ENCODE measurements around the gene NXPH4. TPM values are rescaled to one million over a fixed set of nuclear protein-coding genes. Genes with fewer than 3 reads are reported as not detected.

NXPH4 gene
- total RNA-seq, 2 experiments from 2014 or later: 5.3 to 10.5 TPM

DNA sequence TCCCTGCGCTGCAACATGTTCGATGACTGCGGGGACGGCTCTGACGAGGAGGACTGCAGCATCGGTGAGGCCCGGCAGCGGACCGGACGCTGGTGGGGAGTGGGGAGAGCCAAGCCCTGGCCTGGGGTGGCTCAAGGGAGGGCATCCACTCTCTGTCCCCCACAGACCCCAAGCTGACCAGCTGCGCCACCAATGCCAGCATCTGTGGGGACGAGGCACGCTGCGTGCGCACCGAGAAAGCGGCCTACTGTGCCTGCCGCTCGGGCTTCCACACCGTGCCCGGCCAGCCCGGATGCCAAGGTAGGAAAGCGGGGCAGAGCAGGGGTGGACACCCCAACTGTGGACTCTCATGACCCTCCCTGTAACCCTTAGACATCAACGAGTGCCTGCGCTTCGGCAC, 11.4 kb upstream of the NXPH4 start:
- intact Hi-C loops (cut with micrococcal nuclease; ENCODE audit: unreplicated experiment): no loop called here
- POLR2A ChIA-PET: no interaction called here
- Histone ChIP-seq H3K4me3 (ENCODE audit: low read depth, low read length, poor library complexity, severe bottlenecking) (no peak overlapping the region), H3K9me3 (ENCODE audit: low read length) (no peaks in the 10 kb centered on the region), H4K20me1 (ENCODE audit: insufficient read depth, low read length) (no peaks in the 10 kb centered on the region), H2AFZ (ENCODE audit: low read length) (no peak overlapping the region), H3K4me1 (ENCODE audit: insufficient read depth, low read length, poor library complexity, severe bottlenecking) (no peaks in the 10 kb centered on the region), H3K79me2 (ENCODE audit: insufficient read depth, low read depth, low read length) (no peaks in the 10 kb centered on the region), H3K9me2 (ENCODE audit: insufficient read depth, low read length) (no peaks in the 10 kb centered on the region), H3K4me2 (ENCODE audit: low read length) (no peak overlapping the region), H3K27ac (ENCODE audit: low read depth, low read length, poor library complexity, severe bottlenecking) (no peak overlapping the region), H3K36me3 (ENCODE audit: insufficient read depth, low read length) (no peaks in the 10 kb centered on the region)
- no peak for DNase-seq (ENCODE audit: low spot score)
- BruUV-seq (replicated peaks): no TSS peak
- CTCF ChIA-PET (ENCODE audit: unreplicated experiment): no interaction called here
- no peak for TF ChIP-seq EZH2phosphoT487 (IDR thresholded peaks at IDR 0.05; ENCODE audit: borderline replicate concordance, low read depth, low read length)
- TF ChIP-seq, protein P1, sequence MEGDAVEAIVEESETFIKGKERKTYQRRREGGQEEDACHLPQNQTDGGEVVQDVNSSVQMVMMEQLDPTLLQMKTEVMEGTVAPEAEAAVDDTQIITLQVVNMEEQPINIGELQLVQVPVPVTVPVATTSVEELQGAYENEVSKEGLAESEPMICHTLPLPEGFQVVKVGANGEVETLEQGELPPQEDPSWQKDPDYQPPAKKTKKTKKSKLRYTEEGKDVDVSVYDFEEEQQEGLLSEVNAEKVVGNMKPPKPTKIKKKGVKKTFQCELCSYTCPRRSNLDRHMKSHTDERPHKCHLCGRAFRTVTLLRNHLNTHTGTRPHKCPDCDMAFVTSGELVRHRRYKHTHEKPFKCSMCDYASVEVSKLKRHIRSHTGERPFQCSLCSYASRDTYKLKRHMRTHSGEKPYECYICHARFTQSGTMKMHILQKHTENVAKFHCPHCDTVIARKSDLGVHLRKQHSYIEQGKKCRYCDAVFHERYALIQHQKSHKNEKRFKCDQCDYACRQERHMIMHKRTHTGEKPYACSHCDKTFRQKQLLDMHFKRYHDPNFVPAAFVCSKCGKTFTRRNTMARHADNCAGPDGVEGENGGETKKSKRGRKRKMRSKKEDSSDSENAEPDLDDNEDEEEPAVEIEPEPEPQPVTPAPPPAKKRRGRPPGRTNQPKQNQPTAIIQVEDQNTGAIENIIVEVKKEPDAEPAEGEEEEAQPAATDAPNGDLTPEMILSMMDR (conservative IDR thresholded peaks at IDR 0.05; ENCODE audit: low read length): no peak

DNA sequence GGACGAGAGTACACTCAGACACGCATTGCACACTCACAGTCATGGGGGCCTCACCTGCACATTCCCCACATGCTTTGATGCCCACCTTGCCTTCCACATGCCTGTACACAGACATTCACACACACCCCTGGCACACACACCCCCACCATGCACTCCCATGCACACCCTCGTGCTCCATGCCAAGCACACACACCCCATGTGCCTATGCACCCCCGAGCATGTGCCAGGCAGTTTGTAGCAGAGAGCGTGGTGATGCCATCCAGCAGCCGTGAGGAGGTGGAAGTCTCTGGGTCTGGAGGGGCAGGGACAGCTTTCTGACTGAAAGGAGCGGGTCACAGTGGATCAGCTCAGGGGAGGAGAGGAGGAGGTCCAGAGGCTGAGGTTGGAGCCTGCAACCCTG, 10.7 kb upstream of the NXPH4 start:
- no peak overlapping the region for H3K4me3 ChIP-seq (ENCODE audit: low read depth, low read length, poor library complexity, severe bottlenecking)
- H4K20me1 ChIP-seq (ENCODE audit: insufficient read depth, low read length): no peaks in the 10 kb centered on the region
- H3K9me3 ChIP-seq (ENCODE audit: low read length): no peaks in the 10 kb centered on the region
- POLR2A ChIA-PET: interaction anchor here (0.6 kb wide), 1 partner anchor 55 kb away, joined by 3 read pairs; no protein-coding TSS in a partner anchor
- H3K4me2 ChIP-seq (ENCODE audit: low read length): no peak overlapping the region
- H3K79me2 ChIP-seq (ENCODE audit: insufficient read depth, low read depth, low read length): no peaks in the 10 kb centered on the region
- CTCF ChIA-PET (ENCODE audit: unreplicated experiment): no interaction called here
- H2AFZ ChIP-seq (ENCODE audit: low read length): no peak overlapping the region
- no peak for TF ChIP-seq EZH2phosphoT487 (IDR thresholded peaks at IDR 0.05; ENCODE audit: borderline replicate concordance, low read depth, low read length)
- TF ChIP-seq, protein P1 (conservative IDR thresholded peaks at IDR 0.05; ENCODE audit: low read length): no peak
- H3K4me1 ChIP-seq (ENCODE audit: insufficient read depth, low read length, poor library complexity, severe bottlenecking): peaks cover 5% of the 10 kb centered on the region
- BruUV-seq (replicated peaks): no TSS peak
- intact Hi-C loops (cut with micrococcal nuclease; ENCODE audit: unreplicated experiment): no loop called here
- H3K36me3 ChIP-seq (ENCODE audit: insufficient read depth, low read length): no peaks in the 10 kb centered on the region
- no peak overlapping the region for H3K27ac ChIP-seq (ENCODE audit: low read depth, low read length, poor library complexity, severe bottlenecking)
- no peaks in the 10 kb centered on the region for H3K9me2 ChIP-seq (ENCODE audit: insufficient read depth, low read length)
- no peak for DNase-seq (ENCODE audit: low spot score)

DNA sequence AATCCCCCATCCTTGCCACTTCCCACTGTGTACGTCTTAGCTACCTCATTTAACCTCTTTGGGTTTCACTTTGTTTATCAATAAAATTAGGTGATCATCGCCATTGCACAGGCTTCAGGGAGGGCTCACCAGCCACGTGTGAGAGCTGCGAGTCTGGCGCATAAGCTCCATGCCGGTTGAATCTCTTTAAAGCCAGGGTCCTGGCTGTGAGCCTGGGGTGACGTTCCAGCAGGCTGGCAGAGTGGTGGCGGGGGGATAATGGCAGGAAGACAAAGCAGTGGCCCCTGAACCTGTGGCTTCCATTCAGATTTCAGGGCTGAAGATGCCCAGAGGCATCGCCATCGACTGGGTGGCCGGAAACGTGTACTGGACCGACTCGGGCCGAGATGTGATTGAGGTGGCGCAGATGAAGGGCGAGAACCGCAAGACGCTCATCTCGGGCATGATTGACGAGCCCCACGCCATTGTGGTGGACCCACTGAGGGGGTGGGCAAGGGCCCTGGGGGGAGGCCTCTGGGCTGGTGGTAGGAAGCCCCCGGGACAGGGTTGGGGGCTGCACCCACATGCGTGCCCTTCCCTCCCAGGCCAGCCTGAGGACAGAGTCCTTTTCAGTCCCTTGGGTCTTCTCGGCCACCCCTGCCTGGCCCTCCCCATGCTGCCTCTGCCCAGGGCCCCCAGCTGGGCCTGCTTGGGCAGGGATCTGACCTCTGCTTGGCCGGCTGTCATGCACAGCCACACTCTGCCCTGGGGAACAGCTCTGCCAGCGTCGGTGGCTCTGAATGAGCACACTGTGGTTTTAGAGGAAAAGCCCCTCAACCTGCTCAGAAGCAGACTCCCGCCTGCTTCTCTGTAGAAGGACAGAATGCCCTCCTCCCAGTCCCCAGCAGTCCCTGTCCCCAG, 8.6 kb upstream of the NXPH4 start:
- no peak for DNase-seq (ENCODE audit: low spot score)

More for the DNA sequence above, 8.6 kb upstream of the NXPH4 start:
- Histone ChIP-seq H2AFZ (ENCODE audit: low read length) (no peak overlapping the region), H3K9me2 (ENCODE audit: insufficient read depth, low read length) (no peaks in the 10 kb centered on the region), H3K4me1 (ENCODE audit: insufficient read depth, low read length, poor library complexity, severe bottlenecking) (peaks cover 21% of the 10 kb centered on the region), H3K36me3 (ENCODE audit: insufficient read depth, low read length) (no peaks in the 10 kb centered on the region), H3K27ac (ENCODE audit: low read depth, low read length, poor library complexity, severe bottlenecking) (no peak overlapping the region), H3K4me2 (ENCODE audit: low read length) (no peak overlapping the region), H3K9me3 (ENCODE audit: low read length) (no peaks in the 10 kb centered on the region), H3K79me2 (ENCODE audit: insufficient read depth, low read depth, low read length) (no peaks in the 10 kb centered on the region), H4K20me1 (ENCODE audit: insufficient read depth, low read length) (no peaks in the 10 kb centered on the region), H3K4me3 (ENCODE audit: low read depth, low read length, poor library complexity, severe bottlenecking) (no peak overlapping the region)
- no peak for TF ChIP-seq EZH2phosphoT487 (IDR thresholded peaks at IDR 0.05; ENCODE audit: borderline replicate concordance, low read depth, low read length)
- TF ChIP-seq, protein P1 (conservative IDR thresholded peaks at IDR 0.05; ENCODE audit: low read length): no peak
- no TSS peak for BruUV-seq (replicated peaks)
- CTCF ChIA-PET (ENCODE audit: unreplicated experiment): no interaction called here
- POLR2A ChIA-PET: no interaction called here
- intact Hi-C loops (cut with micrococcal nuclease; ENCODE audit: unreplicated experiment): no loop called here
